HG03045 (cell line): ENCODE data around the gene PUM2.
"Not testable (repeated sequence)": the region's sequence is repeated elsewhere in the genome, so short reads cannot be mapped to it uniquely, and the experiment has no call there.

ENCODE experiments used
- ATAC-seq: cut with Tn5 transposase; IDR thresholded peaks from one replicate; pipeline ENCODE4 v1.9.1; 2021; ENCODE audit warnings: mild to moderate bottlenecking, moderate library complexity; ENCODE audit not compliant: unreplicated experiment

The PUM2 gene, protein sequence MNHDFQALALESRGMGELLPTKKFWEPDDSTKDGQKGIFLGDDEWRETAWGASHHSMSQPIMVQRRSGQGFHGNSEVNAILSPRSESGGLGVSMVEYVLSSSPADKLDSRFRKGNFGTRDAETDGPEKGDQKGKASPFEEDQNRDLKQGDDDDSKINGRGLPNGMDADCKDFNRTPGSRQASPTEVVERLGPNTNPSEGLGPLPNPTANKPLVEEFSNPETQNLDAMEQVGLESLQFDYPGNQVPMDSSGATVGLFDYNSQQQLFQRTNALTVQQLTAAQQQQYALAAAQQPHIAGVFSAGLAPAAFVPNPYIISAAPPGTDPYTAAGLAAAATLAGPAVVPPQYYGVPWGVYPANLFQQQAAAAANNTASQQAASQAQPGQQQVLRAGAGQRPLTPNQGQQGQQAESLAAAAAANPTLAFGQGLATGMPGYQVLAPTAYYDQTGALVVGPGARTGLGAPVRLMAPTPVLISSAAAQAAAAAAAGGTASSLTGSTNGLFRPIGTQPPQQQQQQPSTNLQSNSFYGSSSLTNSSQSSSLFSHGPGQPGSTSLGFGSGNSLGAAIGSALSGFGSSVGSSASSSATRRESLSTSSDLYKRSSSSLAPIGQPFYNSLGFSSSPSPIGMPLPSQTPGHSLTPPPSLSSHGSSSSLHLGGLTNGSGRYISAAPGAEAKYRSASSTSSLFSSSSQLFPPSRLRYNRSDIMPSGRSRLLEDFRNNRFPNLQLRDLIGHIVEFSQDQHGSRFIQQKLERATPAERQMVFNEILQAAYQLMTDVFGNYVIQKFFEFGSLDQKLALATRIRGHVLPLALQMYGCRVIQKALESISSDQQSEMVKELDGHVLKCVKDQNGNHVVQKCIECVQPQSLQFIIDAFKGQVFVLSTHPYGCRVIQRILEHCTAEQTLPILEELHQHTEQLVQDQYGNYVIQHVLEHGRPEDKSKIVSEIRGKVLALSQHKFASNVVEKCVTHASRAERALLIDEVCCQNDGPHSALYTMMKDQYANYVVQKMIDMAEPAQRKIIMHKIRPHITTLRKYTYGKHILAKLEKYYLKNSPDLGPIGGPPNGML

DNA sequence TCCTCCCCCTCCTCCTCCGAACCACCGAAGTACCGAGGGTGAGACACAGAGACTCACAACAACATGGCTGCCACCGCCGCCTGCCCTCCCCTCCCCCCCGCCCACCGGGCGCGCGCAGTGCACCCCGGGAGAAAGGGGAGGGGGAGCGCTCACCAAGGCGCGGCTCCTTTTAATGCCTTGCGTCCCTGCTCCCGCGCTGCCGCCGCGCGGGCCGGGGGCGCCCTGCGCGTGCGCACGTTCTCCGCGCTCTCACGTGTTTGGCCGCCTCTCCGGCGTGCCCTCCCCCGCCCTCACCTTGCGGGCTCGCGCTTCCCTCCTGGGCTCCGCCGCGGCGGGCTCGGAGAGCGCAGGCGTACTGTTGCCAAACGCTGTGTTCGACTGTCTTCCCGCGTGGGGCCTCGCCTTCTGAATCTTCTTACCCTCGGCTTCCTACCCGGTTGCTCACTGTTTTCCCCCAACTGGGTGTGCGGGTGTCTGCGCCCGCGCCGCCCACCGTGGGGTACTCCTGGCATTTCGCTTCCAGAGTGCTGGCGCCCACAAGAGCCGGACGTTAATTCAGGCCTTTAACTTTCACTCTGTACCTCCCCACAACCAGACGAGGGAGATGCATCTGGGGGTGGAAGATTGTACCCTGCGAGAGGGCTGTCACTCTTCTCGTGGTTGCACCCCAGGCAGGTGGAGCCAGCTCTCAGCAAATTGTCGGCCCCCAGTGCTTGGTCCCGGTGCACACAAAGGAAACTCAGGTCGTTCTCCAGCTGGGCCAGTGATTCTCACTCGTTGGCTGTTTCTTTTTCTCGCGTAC, at the start of gene PUM2:
Gene PUM2, minus strand, starts transcription at position 92 of the 802 bp plus-strand sequence. CDS start 23,484 bp downstream, outside the sequence.
- peak; percentile 84 for ATAC-seq

DNA sequence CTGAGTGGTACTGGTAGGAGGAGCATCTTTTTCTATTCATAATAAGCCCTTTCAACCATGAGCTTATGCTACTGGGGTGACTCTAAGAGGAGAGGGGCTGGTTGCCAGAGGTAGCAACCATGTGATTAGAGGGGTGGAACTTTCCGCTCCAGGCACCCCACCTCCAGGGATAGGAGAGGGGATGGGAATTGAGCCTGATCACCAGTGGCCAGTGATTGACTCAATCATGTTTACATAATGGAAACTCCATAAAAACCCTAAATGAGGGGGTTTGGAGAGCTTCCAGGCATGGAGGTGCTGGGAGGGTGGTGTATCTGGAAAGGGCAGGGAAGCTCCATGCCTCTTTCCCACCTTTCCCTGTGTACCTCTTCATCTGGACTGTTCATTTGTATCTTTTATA, 49.7 kb upstream of the PUM2 start:
- ATAC-seq: no peak

DNA sequence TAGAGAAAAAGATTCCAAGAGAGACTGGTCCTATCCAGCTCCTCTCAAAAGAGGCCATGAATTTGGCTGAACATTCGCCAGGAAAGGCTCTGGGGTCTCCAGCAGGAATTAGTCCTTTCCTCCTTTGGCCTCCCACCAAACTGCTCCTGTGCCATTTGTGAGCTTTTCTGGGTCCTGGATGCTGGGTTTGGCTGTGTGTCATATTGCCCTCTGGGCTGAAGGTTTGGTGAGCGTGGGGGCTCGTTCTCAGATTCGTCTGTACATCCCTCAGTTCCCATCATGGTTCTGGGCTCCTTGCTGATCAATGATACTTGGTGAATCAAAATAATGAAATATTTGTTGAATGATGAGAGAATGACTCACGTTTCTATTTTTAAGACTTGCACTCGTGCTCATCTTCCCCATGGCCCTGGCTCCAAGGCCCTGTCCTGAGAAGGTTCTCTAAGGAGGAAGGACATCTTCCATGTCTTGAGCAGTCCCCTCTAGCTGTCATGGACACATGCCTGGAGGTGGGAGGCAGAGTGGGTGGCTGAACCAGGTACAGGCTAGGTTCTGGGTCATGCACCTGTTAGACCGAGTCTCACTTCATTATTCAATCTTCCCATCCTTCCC, 48.4 kb upstream of the PUM2 start:
- ATAC-seq: no peak

DNA sequence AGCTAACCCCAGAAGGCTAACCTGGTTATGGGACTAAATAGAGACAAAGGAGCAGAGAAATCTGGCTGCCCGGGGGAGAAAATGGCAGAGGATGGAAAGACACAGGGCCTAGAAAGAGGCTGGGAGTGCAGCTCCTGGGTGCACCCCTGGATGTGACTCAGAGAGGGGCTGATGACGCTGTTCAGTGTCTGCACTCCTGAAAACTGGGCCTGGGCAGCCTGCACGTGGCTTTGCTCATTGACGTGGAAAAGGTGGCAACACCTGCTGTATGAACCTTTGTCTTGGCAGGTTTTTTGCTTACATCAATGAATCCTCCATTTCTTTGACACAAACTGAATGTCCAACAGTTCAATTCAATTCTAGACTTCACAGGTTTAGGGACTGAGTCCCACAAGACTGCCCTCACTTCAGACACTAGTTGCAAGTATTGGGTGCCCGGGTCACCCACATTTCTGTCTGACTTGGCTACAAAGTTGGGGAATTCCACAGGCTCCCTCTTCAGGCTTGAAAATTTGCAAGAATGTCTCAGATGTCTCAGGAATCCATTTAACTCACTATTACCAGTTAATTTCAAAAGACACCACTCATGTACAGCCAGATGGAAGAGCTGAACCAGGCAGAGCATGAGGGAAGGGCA, 47.3 kb upstream of the PUM2 start:
- no peak for ATAC-seq

DNA sequence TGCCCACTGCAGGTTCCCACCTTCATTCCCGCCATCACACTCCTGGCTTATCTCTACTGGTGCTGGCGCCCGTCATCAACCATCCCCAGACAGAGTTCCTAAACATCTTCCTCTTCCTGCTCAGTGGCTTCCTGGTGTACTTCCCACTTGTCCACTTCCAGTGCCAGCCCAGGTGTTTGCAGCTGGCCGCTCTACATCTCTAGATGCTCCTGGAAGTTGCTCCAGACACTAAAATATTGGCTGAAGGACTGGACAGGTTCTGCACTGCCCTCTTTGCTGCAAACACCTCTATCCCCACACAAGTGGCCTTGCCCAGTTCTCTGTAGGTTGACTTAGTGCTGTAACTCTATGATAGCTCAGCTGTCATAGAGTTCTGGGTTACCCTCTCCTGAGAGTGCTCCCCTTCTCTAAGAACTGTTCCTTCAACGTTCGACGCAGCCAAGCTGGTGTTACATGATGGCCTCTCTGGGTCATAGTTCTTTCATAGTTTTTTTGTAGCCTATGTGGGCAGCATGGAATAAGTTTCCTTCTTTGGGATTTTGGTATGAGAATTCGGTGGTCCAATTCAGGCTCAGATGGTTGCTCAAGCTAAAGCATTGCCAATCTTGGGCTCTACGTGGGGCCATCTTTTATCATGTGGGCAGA, 45.8 kb upstream of the PUM2 start:
- ATAC-seq: no peak

DNA sequence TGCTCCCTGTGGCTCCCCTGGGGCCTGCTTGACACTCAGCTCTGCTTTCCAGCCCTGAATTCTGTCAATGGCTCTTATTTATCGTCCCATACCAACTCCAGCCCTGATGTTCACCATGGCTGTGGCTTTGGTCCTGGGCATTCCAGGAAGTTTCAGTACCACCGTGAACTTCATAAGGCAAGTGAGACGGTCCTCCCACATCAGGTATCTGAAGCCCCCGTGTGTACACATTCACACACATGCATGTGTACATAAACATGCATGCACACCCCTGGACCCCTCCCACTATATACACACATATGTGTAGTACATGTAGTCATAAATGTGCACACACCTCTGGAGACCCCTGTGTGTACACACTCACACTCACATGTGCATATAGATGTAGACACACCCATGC, 43.3 kb upstream of the PUM2 start:
- no peak for ATAC-seq

DNA sequence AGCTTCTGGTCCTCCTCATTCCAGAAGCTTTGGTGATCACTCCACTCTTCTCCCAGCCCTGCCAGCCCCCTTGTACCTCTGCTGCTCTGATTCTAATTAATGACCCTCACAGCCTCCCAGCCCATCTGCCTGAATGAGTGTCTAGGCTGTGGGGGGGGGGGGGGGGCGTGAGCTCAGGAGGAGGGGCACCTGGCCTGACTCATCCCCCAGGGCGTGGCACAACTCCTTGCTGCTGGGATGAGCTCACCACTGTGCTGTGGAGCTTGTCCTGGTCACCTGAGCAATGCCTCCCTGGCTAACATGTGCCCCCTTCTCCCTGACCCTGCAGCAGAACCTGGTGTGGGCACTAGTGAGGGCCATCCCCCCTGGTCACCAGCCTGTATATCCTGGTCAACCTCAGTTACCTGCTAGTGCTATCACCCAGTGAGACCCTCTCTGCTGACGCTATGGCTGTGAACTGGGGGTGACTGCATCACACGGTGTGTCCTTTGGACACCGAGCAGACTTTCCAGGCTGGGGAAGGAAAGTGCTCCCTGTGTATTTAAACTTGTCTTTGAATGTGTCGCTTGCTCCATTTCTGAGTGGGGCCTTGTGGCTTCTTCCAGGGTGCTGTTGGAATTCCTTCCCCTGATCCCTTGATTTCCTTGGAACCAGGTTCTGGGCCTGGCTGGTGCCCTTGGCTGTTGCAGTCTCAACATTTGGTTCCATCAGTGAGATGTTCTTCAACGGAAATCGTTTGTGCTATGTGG, 41.5 kb upstream of the PUM2 start:
- no peak for ATAC-seq

DNA sequence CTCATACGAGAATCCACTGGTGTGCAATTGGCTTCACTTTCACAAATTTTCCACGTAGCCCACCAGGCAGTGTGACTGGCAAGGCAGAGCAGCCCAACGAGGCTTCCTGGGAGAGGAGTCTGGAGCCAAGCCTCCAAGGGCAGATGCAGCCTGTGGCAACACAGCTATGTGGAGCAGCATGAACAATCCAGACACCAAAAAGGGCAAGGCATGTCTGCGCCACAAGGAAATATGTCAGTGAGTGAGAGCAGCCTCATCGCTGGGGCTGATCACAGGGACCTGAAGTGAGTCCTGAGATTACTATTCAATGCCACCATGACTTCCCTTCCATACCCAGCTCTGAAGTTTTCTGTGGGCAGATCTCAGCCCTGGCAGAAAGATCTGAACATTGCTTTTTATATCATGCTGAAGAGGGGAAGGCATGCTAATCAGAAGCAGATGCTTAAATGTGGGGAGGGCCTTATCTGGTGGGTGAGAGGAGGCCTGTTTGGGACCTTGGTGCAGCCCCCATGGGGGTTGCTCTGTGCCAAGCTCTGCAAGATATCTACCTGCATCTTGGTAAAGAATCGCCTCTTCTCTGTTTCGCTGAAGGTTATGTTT, 40.0 kb upstream of the PUM2 start:
- ATAC-seq: no peak

DNA sequence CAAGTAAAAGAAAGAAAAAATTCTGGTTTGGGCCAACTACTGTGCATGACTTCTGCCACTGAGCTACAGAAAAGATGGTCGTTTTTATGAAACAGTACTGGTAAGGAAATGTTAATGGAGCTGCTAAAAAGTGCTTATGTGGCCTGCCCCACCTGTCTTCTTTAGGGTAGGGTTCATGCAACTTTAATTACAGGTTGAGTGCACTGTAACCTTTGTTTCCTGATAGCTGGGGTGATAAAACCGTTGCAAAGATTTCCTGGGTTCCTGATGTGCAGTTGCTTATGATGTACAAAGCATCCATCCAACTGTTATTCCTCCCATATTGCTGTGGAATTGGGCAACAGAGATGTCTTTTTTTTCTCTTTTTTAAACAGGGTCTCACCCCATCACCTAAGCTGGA, 34.3 kb upstream of the PUM2 start:
- ATAC-seq: no peak

DNA sequence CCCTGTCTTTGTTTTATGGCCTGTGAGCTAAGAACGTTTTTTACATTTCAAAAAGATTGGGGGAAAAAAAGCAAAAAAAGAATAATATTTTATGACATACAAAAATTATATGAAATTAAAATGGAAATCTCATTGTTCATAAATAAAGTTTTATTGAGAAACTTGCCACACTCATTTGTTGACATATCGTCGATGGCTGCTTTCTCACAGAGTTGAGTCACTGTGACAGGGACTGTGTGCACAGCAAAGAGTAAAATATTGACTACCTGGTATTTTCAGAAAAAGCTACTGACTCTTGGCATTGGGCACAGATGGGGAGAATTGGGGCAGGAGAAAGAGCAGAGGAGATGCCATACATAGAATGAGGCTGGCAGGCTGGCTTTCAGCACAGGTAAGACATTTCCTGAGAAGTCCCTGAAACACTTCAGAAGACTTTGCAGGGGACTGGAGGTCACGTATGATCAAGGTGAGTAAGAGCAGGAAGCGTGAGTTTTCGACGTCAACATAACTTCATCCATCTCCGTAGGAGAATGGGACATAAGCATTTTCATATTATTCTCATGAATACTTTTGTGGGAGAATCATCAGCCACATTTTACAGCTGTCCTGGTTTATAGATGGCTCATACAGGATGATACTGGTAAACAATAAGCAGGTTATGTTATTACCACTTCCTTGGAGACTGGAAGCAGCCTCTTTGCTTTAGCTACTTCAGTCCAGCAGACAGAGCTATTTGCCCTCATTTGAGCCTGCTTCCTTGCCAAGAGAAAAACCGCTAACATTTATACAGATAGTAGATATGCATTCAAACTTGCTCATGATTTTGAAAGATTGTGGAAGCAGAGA, 32.5 kb upstream of the PUM2 start:
- ATAC-seq: no peak

DNA sequence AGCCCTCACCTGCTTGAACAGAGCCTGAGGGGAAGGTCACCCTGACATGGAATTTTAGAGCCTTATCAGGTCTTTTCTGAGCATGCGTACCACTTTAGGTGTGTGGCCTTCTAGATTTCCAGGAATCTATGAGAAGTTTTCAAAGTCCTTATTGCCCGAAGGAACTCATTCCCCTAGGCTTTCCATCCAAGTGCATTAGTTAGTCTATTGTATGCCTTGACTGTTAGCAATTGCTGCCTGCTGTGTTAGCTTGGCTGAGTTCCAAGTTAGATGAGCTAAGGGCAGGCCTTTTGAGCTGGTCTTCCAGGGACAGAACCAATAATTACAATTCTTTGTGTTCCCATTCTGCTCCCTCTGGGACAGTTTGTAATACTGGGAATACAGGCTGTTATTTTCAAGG, 30.8 kb upstream of the PUM2 start:
- no peak for ATAC-seq

DNA sequence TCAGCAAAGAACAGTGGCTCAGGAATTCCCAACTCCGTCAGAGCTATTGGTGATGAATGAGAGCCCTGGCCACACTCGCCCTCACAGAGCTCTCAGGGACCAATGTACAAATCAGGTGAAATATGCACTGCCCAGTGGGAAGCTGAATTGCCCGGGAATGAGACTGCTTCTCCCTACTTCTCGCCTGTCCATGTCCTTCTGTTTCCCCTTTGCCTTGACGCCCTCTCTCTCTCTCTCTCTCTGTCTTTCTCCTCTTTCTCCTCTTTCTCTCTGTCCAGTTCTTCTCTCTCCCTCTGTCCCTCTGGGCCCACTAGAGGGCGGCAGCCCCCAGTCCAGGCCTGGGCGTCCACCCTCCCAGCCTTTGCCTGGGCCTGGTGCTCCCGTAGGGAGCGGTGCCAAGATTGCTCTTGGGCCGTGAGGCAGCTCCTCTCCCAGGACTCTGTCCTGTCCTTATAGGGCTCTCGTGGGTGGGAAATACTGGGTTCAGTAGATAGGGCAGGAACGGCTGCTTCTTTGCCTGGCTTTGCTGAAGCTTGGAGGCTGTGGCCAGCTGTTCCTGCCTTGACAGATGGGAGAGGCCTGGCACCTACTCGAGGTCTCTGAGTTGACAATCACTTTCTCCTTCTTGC, 28.4 kb upstream of the PUM2 start:
- ATAC-seq: no peak

DNA sequence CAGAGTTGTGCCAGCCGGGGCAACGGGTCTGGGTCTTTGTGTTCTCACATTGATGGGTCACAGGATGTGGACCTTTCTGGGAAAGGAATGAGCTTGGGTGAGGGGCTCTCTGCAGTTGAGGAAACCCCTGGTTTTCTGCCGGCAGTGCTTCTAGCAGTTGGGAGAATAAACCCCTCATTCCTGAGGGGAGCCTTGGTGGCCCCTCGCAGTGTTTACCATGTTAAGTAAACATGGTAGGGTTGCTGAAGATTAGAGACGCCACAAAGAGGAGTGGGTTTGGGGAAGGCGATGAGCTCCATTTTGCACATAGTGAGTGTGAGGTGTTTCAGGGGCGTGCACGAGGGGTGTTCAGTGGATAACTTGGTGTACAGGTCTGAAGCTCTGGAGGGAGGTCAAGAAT, 27.7 kb upstream of the PUM2 start:
- ATAC-seq: no peak

DNA sequence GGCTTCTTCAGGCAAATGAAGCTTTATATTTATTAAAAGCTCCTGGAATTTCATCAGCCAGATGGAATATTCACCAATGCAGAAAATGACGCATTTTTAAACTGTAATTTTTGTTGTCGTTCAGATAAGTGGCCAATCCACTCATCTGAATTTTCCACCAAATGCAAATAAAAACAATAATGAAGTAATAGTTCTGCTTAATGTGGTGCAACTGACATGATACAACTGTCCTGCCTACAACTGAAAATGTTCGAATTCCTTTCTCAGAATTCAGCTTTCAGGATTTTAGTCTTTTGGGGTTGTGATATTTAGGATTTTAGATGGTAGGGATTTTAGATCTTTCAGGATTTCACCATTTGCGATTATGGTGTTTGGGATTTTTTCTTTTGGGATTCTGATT, 27.1 kb upstream of the PUM2 start:
- no peak for ATAC-seq

DNA sequence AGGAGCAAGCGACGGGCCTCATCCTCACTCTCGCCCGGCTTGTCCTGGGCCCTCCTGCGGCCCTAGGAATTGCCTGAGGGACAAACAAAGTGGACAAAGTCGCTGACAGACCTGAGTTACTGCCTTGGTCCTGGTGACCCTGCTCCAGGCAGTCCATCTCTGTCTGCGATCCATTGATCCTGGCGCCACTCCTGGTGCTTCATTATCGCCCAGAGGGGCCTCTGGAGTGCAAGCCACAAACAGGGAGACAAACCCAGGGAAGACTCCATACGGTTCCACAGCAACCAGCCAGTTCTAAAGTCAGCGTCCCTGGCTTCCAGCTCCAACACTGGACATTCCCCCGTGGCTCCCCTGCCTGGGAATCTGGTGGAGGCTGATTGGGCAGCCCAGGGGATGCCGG, 24.3 kb upstream of the PUM2 start:
- not testable (repeated sequence) for ATAC-seq

DNA sequence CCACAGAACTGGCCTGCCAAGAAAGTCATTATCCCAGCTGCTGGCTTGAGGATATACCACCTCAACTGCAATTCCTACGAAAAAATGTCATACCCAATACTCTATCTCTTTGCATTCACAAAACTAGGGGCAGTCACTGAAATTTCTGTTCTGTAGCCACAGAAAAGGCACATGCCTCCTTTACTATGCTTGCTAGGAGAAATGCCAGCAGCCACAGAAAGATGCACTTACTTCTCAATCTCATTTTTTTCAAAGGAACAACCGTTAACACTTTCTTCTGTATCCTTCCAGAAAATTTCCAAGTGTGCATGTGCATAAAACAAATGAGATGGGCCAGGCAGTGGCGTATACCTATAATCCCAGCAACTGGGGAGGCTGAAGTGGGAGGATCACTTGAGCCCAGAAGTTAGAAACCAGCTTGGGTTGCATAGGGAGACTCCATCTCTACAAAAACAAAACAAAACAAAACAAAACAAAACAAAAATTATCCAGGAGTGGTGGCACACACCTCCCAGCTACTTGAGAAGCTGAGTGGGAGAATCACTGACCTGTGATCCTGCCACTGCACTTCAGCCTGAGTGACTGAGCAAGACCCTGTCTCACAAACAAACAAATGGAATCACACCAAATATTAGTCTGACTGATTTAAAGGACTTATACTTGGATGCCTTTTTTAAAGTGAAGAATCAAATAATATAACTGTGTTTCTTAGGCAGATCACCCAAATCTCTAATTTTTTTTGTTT, 22.4 kb upstream of the PUM2 start:
- no peak for ATAC-seq
